ENCODE data around the gene ANKRD6.

- no peak for TF ChIP-seq CTCF (IDR thresholded peaks at IDR 0.05)
- TF ChIP-seq POLR2AphosphoS5 (IDR thresholded peaks at IDR 0.05) = no peak
- TF ChIP-seq POLR2A (IDR thresholded peaks at IDR 0.05) = no peak
- no peak for TF ChIP-seq EP300 (IDR thresholded peaks at IDR 0.05)
Observed at GRCh38 chr6:89619567-89619966, 186.6 kb downstream of the ANKRD6 start.
